Measurements from ENCODE around the gene LSAMP. TPM values are rescaled to one million over a fixed set of nuclear protein-coding genes. Genes with fewer than 3 reads are reported as not detected.

The LSAMP gene
- total RNA-seq, 2 experiments from 2014 or later, result not detected

GRCh38 chr3:115877615-115877899 lies 567.7 kb downstream of the LSAMP start:
- ATAC-seq, result no peak
- CTCF ChIA-PET, result no interaction called here
- no peak overlapping the region for H3K4me3 Mint-ChIP-seq

GRCh38 chr3:115876876-115877614 lies 568.2 kb downstream of the LSAMP start:
- H3K27me3 Mint-ChIP-seq, result peaks cover 4% of the 10 kb centered on the region

More at GRCh38 chr3:115877615-115877899, 567.7 kb downstream of the LSAMP start:
- Mint-ChIP-seq H3K36me3 (ENCODE audit: low read depth) (no peaks in the 10 kb centered on the region), H3K27ac (no peak overlapping the region), H3K9me3 (no peaks in the 10 kb centered on the region), H3K4me1 (ENCODE audit: low read depth) (peaks cover 2% of the 10 kb centered on the region), H3K27me3 (peaks cover 1% of the 10 kb centered on the region)
- POLR2A ChIA-PET, result no interaction called here
- intact Hi-C loops (cut with micrococcal nuclease), result no loop called here
- TF ChIP-seq CTCF (IDR thresholded peaks at IDR 0.05), result no peak
- no peak for DNase-seq

GRCh38 chr3:115875460-115875859 lies 569.8 kb downstream of the LSAMP start:
- no peak for ATAC-seq
- no peaks in the 10 kb centered on the region for H3K9me3 Mint-ChIP-seq
- no peak overlapping the region for H3K4me3 Mint-ChIP-seq
- no peak for DNase-seq
- ChIA-PET POLR2A (no interaction called here), CTCF (no interaction called here)
- intact Hi-C loops (cut with micrococcal nuclease), result no loop called here
- peaks cover 4% of the 10 kb centered on the region for H3K27me3 Mint-ChIP-seq
- H3K27ac Mint-ChIP-seq, result no peak overlapping the region
- no peaks in the 10 kb centered on the region for H3K36me3 Mint-ChIP-seq (ENCODE audit: low read depth)
- no peak for TF ChIP-seq CTCF (IDR thresholded peaks at IDR 0.05)
- H3K4me1 Mint-ChIP-seq (ENCODE audit: low read depth), result peaks cover 2% of the 10 kb centered on the region

More at GRCh38 chr3:115876876-115877614, 568.2 kb downstream of the LSAMP start:
- ATAC-seq, result no peak
- no peaks in the 10 kb centered on the region for H3K9me3 Mint-ChIP-seq
- no peak for TF ChIP-seq CTCF (IDR thresholded peaks at IDR 0.05)
- no peak for DNase-seq
- peaks cover 2% of the 10 kb centered on the region for H3K4me1 Mint-ChIP-seq (ENCODE audit: low read depth)
- no peak overlapping the region for H3K27ac Mint-ChIP-seq
- ChIA-PET POLR2A (no interaction called here), CTCF (no interaction called here)
- intact Hi-C loops (cut with micrococcal nuclease), result no loop called here
- no peak overlapping the region for H3K4me3 Mint-ChIP-seq
- H3K36me3 Mint-ChIP-seq (ENCODE audit: low read depth), result no peaks in the 10 kb centered on the region

GRCh38 chr3:115871735-115872134 lies 573.6 kb downstream of the LSAMP start:
- Mint-ChIP-seq H3K4me3 (no peak overlapping the region), H3K9me3 (no peaks in the 10 kb centered on the region), H3K36me3 (ENCODE audit: low read depth) (no peaks in the 10 kb centered on the region), H3K4me1 (ENCODE audit: low read depth) (no peaks in the 10 kb centered on the region), H3K27ac (no peak overlapping the region), H3K27me3 (peaks cover 8% of the 10 kb centered on the region)
- POLR2A ChIA-PET, result no interaction called here
- DNase-seq, result no peak
- no peak for ATAC-seq
- CTCF ChIA-PET, result no interaction called here
- TF ChIP-seq CTCF (IDR thresholded peaks at IDR 0.05), result no peak
- intact Hi-C loops (cut with micrococcal nuclease), result no loop called here

GRCh38 chr3:115864911-115865310 lies 580.4 kb downstream of the LSAMP start:
- CTCF ChIA-PET, result no interaction called here

More at GRCh38 chr3:115864911-115865310, 580.4 kb downstream of the LSAMP start:
- Mint-ChIP-seq H3K4me1 (ENCODE audit: low read depth) (no peaks in the 10 kb centered on the region), H3K27me3 (peaks cover 20% of the 10 kb centered on the region), H3K4me3 (no peak overlapping the region), H3K36me3 (ENCODE audit: low read depth) (no peaks in the 10 kb centered on the region), H3K9me3 (no peaks in the 10 kb centered on the region), H3K27ac (no peak overlapping the region)
- intact Hi-C loops (cut with micrococcal nuclease), result no loop called here
- POLR2A ChIA-PET, result no interaction called here
- DNase-seq, result no peak
- no peak for TF ChIP-seq CTCF (IDR thresholded peaks at IDR 0.05)
- no peak for ATAC-seq

All from activated CD8-positive, alpha-beta T cell treated with anti-CD3 and anti-CD28 coated beads for 36 hours (primary cell).